Panc1 (cell line): ENCODE data around the gene ADAMTS6.

Experiments
- CTCF ChIP-seq: fragments of 450-650 bp; IDR thresholded peaks from 2 replicates; pipeline ENCODE4 v1.5.1; 2017; ENCODE audit warnings: mild to moderate bottlenecking
- POLR2AphosphoS5 ChIP-seq: IDR thresholded peaks from 2 replicates; pipeline ENCODE4 v1.6.1; 2012; ENCODE audit warnings: mild to moderate bottlenecking, low read depth, low read length, moderate library complexity
- REST ChIP-seq, 2 experiments: IDR thresholded peaks; 2 replicates each; pipeline ENCODE4 v1.6.1; 2011 to 2012; ENCODE audit warnings: low read depth in 2 of 2, control low read depth in 1 of 2, low read length in 1 of 2, mild to moderate bottlenecking in 1 of 2, moderate library complexity in 1 of 2; ENCODE audit not compliant: insufficient read depth in 1 of 2
- TCF7L2 ChIP-seq: IDR thresholded peaks from 2 replicates; pipeline ENCODE4 v1.6.1; 2011; ENCODE audit warnings: mild to moderate bottlenecking, low read depth, low read length, inconsistent platforms

GRCh38 chr5:65184780-65185179 is 296.9 kb downstream of the ADAMTS6 start:
- TF ChIP-seq CTCF (no peak), TCF7L2 (no peak), REST (IDR thresholded peaks at IDR 0.05; ENCODE audit: insufficient read depth in 1 of 2, low read depth in 2 of 2, low read length in 1 of 2) (no peak), POLR2AphosphoS5 (no peak)
